Hepatic stellate cell (primary cell): ENCODE measurements around the gene FAM168B.
"Not testable (repeated sequence)": the region's sequence is repeated elsewhere in the genome, so short reads cannot be mapped to it uniquely, and the experiment has no call there.

Experiments used
- DNase-seq: peaks from one replicate; pipeline ENCODE4 v3.0.0; 2011; ENCODE audit warnings: low spot score

Gene FAM168B, protein sequence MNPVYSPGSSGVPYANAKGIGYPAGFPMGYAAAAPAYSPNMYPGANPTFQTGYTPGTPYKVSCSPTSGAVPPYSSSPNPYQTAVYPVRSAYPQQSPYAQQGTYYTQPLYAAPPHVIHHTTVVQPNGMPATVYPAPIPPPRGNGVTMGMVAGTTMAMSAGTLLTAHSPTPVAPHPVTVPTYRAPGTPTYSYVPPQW

DNA sequence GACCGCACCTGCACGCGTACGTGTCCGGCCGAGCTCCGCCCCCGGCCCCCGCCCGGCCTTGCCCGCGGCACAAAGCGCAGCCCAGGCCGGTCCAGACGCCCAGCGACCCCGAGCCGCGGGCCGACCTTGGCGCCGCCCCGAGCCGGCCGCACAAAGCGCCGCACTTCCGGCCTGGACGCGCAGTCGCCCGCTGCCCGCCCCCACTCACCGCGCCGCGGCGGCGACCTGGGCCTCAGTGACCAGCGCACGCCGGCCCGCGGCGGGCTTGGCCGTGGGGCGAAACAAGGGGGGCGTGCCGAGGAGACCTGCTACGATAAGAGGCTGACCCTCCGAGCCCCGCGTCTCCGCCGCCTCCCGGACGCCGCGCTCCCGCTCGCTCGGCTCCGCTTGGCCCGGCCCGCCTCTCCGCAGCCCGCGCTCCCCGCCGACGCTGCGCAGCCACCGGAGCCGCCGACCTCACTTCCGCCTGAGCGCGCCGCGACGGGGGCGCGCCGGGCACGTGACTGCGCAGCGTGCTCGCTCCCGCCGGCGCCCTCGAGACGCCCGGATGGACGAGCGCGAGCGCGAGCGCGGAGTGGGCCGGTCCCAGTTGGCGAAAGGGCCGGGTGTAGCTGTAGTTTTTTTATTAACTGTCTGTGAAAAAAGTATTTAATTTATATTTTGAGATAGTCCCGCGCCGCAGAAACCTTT lies at the start of gene FAM168B:
Gene FAM168B (minus strand): TSS at position 455 of the 690 bp plus-strand sequence. CDS start 10,814 bp downstream, outside the sequence.
- peak; percentile 95 for DNase-seq

DNA sequence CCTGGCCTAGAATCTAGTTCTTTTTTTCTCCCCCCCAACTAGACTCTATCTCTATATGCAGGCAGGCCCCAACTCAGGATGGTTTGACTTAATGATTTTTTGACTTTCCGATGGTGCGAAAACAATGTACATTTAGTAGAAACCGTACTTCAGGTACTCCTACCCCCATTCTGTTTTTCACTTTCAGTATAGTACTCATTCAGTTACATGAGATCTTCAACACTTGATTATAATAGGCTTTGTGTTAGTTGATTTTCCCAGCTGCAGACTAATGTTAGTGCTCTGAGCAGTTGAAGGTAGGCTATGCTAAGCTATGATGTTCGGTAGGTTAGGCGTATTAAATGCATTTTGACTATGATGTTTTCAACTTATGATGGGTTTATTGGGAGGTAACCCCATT lies 49.6 kb upstream of the FAM168B start:
- DNase-seq, result no peak

GRCh38 chr2:131140581-131140980 lies 47.3 kb upstream of the FAM168B start:
- no peak for DNase-seq

DNA sequence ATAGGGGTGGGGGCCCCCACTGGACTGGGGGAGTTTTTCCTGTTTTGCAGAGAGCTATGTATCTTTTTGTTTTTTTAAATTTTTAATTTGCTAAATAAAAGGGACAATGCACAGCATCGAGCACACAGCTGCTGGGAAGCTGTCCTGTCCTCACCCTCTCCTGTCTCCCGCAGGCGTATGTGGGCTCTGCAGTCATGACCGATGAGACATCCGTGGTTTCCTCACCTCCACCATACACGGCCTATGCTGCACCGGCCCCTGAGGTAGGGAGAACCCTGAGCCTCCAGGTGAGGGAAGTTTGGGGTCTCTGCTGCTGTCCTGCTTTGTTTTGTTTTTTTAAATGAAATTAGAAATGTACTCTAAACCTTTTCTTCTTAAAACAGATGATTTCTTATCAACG lies 39.5 kb upstream of the FAM168B start:
- DNase-seq, result no peak

DNA sequence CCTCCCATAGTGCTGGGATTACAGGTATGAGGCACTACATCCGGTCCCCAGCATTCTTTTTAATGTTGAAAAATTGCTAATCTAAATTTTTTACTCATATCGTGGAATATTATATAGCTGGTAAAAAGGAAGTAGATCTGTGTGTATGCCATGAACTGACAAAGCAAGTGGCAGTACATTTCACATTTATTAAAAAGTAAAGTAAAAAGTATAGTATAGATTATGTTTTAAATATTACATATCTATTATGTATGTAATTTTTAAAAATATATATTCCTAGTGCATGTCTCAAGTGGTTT lies 37.0 kb upstream of the FAM168B start:
- no peak for DNase-seq

GRCh38 chr2:131127981-131128380 lies 34.7 kb upstream of the FAM168B start:
- DNase-seq, result no peak

DNA sequence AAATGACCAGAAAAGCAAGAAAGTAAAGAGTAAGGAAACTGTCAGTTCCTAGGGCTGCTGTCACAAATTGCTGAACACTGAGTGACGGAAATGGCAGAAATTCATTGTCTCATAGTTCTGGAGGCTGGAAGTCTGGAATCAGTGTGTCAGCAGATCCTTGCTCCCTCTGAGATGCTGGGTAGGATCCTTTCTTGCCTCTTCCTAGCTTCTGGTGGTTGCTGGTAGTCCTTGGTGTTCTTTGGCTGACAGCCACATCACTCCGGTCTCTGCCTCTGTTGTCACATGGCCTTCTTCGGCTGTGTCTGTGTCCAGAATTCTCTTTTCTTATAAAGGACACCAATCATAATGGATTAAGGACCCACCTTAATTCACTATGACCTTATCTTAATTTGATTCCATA lies 33.8 kb upstream of the FAM168B start:
- DNase-seq, result no peak

- DNase-seq, result no peak
Measured at GRCh38 chr2:131126436-131126835, 33.2 kb upstream of the FAM168B start.

- DNase-seq, result no peak
Measured at GRCh38 chr2:131125195-131125757, 32.0 kb upstream of the FAM168B start.

DNA sequence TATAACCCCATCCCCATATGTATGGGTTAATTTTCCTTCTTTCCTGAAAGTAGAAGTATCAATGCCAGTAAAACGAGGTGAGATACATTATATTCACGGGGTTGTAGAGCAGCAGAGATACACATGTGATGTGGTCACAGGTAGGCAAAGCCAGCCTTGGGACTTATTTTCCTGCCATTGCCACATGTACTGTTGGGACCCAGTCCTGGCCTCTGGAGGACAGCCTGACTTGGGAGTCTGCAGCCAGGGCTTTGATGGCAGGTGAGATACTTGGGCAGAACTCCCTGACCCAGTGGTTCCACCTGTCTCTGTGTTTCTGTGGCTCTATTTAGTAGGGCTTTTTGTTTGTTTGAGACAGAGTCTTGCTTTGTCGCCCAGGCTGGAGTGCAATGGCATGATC lies 29.9 kb upstream of the FAM168B start:
- DNase-seq, result no peak

- DNase-seq, result no peak
Measured at GRCh38 chr2:131122496-131122895, 29.2 kb upstream of the FAM168B start.

DNA sequence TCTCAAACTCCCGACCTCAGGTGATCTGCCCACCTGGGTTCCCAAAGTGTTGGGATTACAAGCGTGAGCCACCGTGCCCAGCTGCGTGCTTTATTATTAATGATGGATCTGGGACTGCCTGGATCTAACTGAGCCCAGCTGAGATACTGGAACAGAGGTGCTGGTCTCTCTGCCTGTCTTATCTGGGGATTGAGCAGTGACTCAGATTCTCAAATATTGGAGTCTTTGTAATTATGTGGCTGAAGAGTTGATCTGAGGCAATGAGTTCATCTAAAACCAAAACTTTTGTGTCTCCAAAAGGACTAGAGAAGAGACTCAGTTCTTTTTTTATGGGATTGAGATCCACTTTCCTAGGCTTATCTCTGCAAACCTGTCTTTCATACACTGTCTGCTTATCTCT lies 28.2 kb upstream of the FAM168B start:
- DNase-seq, result no peak

GRCh38 chr2:131120815-131121317 lies 27.6 kb upstream of the FAM168B start:
- DNase-seq, result no peak

DNA sequence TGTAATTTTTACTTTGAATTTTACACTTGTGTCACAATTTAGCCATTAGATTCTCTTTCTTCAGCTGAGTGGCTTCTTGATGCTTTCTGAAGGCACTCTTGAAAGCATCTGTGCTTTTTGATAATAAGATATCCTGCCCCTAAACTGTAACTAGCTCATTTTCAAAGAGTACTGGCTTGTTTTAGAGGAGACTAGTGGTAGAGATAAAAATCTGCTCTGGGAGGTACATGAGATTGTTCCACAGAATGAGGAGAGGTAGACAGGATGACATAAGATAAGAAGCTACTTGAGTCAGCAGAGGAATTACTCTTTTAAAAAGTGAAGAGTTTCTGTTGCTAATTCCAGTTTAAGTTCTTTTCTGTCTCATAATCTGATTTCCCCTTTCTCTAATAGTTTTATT lies 22.5 kb upstream of the FAM168B start:
- no peak for DNase-seq

DNA sequence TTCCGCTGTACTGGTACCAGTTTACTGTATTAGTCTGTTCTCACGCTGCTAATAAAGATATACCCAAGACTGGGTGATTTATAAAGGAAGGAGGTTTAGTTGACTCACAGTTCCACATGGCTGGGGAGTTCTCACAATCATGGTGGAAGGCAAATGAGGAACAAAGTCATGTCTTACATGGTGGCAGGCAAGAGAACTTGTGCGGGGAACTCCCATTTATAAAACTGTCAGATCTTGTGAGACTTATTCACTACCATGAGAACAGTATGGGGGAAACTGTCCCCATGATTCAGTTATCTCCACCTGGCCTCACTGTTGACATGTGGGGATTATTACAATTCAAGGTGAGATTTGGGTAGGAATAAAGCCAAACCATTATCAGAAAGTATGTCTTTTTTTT lies 21.7 kb upstream of the FAM168B start:
- not testable (repeated sequence) for DNase-seq

GRCh38 chr2:131113566-131114227 lies 20.4 kb upstream of the FAM168B start:
- no peak for DNase-seq

DNA sequence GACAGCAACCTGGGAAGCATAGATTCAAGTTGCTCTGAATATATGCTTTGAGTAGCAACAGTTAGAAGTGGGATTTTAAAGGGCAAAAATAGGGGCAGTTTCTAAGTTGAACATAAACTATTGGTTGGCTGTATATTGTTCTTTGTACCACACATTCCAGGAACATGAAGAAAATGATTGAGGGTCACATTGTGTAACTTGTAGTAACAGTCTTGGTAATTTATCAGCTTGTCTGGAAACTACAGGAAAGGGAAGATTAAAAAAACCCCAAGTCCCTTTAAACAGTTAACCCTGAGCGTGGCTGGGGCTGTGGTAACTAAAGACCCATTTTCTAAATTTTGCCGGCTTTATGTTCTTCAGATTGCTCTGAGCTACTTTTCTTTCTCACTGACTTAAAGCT lies 19.3 kb upstream of the FAM168B start:
- DNase-seq, result no peak

GRCh38 chr2:131105950-131106801 lies 12.9 kb upstream of the FAM168B start:
- DNase-seq, result peak; percentile 72

DNA sequence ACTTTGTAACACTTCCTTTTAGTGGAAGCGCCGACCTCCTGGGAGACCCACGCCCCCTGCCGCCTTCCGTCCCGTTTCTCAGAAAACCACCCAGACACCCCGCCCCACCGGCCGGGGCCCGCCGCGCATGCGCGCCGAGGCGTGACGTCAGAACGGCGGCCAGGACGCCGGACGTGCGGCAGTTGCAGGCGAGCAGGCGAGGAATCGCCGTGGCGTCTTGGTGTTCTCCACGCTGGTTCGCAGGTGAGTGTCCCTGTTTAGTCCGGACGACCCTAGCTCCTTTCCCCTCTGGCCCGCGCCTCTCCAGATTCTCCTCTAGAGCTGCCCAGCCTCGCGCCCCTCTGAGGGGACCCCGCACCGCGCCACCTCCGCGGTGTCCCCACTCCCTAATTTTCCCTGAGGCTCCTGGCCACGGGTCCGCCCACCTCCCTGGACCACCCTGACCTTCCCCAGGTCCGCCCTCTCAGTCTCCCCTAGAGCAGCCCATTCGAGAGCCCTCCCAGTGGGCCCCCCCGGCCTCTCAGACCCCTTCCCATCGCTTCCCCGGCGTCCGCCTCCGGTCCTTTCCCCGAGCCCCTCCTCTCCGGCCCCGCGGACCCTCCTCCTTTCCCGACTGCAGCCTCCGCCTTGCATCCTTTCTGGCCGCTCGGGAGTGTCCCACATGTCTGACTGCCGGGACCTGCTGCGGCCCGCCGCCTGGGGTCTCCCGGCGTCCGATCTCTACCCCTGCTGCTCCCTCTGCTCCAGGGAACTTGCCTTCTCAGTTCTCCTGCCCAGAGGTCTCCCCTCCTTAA lies 12.1 kb upstream of the FAM168B start, which contains the start of gene PLEKHB2:
Gene PLEKHB2 (plus strand): TSS at position 181 of the 794 bp plus-strand sequence. CDS start 15,606 bp downstream, outside the sequence.
- DNase-seq, result peak; percentile 95

GRCh38 chr2:131104487-131105155 lies 11.4 kb upstream of the FAM168B start:
- DNase-seq, result peak; percentile 75

DNA sequence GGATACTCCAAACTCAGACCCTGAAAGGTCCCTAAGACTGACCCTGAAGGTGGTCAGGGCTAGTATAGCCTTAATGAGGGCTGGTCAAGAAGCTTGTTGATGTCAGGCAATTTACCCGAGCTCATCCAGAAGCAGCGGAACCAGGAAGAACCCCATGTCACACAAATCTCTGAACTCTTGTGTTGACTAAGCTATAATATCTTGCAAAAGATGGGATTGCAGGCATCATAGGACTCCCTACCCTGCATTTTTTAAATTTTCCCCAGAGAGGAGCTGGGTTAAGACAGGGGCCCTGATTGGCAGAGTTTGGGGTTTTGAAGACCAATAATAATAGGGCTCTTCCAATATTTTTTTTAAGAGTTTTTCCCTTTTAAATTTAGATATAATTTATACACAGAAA lies 9.9 kb upstream of the FAM168B start:
- no peak for DNase-seq
